HG03135 (cell line): ENCODE data around the gene UROC1.

Experiments
- ATAC-seq: cut with Tn5 transposase; IDR thresholded peaks from one replicate; pipeline ENCODE4 v1.9.1; 2021; ENCODE audit warnings: mild to moderate bottlenecking, moderate library complexity; ENCODE audit not compliant: unreplicated experiment

Gene UROC1

GRCh38 chr3:126517986-126518778 lies 609 bp upstream of the UROC1 start:
- ATAC-seq, result no peak

- no peak for ATAC-seq
Measured at GRCh38 chr3:126516936-126517290, 660 bp downstream of the UROC1 start.

- ATAC-seq, result no peak
Measured at GRCh38 chr3:126516152-126516935, 1.2 kb downstream of the UROC1 start.

GRCh38 chr3:126515066-126515706 lies 2.4 kb downstream of the UROC1 start:
- no peak for ATAC-seq

GRCh38 chr3:126514161-126514560 lies 3.4 kb downstream of the UROC1 start:
- no peak for ATAC-seq

- ATAC-seq, result no peak
Measured at GRCh38 chr3:126512916-126513650, 4.5 kb downstream of the UROC1 start.

GRCh38 chr3:126512026-126512425 lies 5.5 kb downstream of the UROC1 start:
- no peak for ATAC-seq

GRCh38 chr3:126511291-126511690 lies 6.3 kb downstream of the UROC1 start:
- no peak for ATAC-seq

- ATAC-seq, result no peak
Measured at GRCh38 chr3:126510308-126510910, 7.2 kb downstream of the UROC1 start.

GRCh38 chr3:126509597-126510307 lies 7.8 kb downstream of the UROC1 start:
- no peak for ATAC-seq

- no peak for ATAC-seq
Measured at GRCh38 chr3:126508564-126508964, 9.0 kb downstream of the UROC1 start.

- ATAC-seq, result no peak
Measured at GRCh38 chr3:126507886-126508285, 9.7 kb downstream of the UROC1 start.

GRCh38 chr3:126503701-126504100 lies 13.9 kb downstream of the UROC1 start:
- ATAC-seq, result no peak

- no peak for ATAC-seq
Measured at GRCh38 chr3:126502656-126503055, 14.9 kb downstream of the UROC1 start.

- no peak for ATAC-seq
Measured at GRCh38 chr3:126501736-126502135, 15.8 kb downstream of the UROC1 start.

- no peak for ATAC-seq
Measured at GRCh38 chr3:126501054-126501453, 16.5 kb downstream of the UROC1 start.

GRCh38 chr3:126500016-126500415 lies 17.6 kb downstream of the UROC1 start:
- no peak for ATAC-seq

- no peak for ATAC-seq
Measured at GRCh38 chr3:126499401-126499800, 18.2 kb downstream of the UROC1 start.

- ATAC-seq, result no peak
Measured at GRCh38 chr3:126498929-126499328, 18.6 kb downstream of the UROC1 start.

- ATAC-seq, result no peak
Measured at GRCh38 chr3:126498461-126498860, 19.1 kb downstream of the UROC1 start.
